GM19372 (cell line): ENCODE data around the gene MRTFB.
A peak's percentile ranks its signal among the peaks of the same experiment; 100 is the strongest.
"Not testable (repeated sequence)": the region's sequence is repeated elsewhere in the genome, so short reads cannot be mapped to it uniquely, and the experiment has no call there.

Source experiments
- ATAC-seq: cut with Tn5 transposase; IDR thresholded peaks from one replicate; pipeline ENCODE4 v1.9.1; 2021; ENCODE audit warnings: mild to moderate bottlenecking, low read depth, moderate library complexity; ENCODE audit not compliant: unreplicated experiment

The MRTFB gene

GRCh38 chr16:14070877-14071575 lies at the start of gene MRTFB:
MRTFB (plus strand) TSS chr16:14071319; CDS start chr16:14140607, 69,288 bp downstream.
- peak; percentile 83 for ATAC-seq

- not testable (repeated sequence) for ATAC-seq
Observed at GRCh38 chr16:14023526-14023925, 47.6 kb upstream of the MRTFB start.

- ATAC-seq: no peak
Observed at GRCh38 chr16:14024283-14024682, 46.8 kb upstream of the MRTFB start.

- no peak for ATAC-seq
Observed at GRCh38 chr16:14026572-14027285, 44.4 kb upstream of the MRTFB start.

GRCh38 chr16:14028202-14028601 lies 42.9 kb upstream of the MRTFB start:
- no peak for ATAC-seq

GRCh38 chr16:14029658-14030057 lies 41.5 kb upstream of the MRTFB start:
- no peak for ATAC-seq

GRCh38 chr16:14035092-14035491 lies 36.0 kb upstream of the MRTFB start:
- ATAC-seq: no peak

- no peak for ATAC-seq
Observed at GRCh38 chr16:14036889-14037288, 34.2 kb upstream of the MRTFB start.

- ATAC-seq: no peak
Observed at GRCh38 chr16:14037960-14038359, 33.2 kb upstream of the MRTFB start.

GRCh38 chr16:14041164-14041563 lies 30.0 kb upstream of the MRTFB start:
- no peak for ATAC-seq

- no peak for ATAC-seq
Observed at GRCh38 chr16:14042706-14043105, 28.4 kb upstream of the MRTFB start.

- no peak for ATAC-seq
Observed at GRCh38 chr16:14043278-14043677, 27.8 kb upstream of the MRTFB start.

GRCh38 chr16:14043793-14044192 lies 27.3 kb upstream of the MRTFB start:
- ATAC-seq: no peak

- not testable (repeated sequence) for ATAC-seq
Observed at GRCh38 chr16:14047121-14047859, 23.8 kb upstream of the MRTFB start.

- ATAC-seq: no peak
Observed at GRCh38 chr16:14050291-14051027, 20.7 kb upstream of the MRTFB start.

- ATAC-seq: no peak
Observed at GRCh38 chr16:14051103-14051729, 19.9 kb upstream of the MRTFB start.

- ATAC-seq: no peak
Observed at GRCh38 chr16:14056970-14057369, 14.1 kb upstream of the MRTFB start.

GRCh38 chr16:14057878-14058382 lies 13.2 kb upstream of the MRTFB start:
- ATAC-seq: no peak

GRCh38 chr16:14061732-14062259 lies 9.3 kb upstream of the MRTFB start:
- no peak for ATAC-seq

GRCh38 chr16:14062261-14062660 lies 8.9 kb upstream of the MRTFB start:
- no peak for ATAC-seq
